ENCODE results near the gene DIPK1B.

DIPK1B gene

GRCh38 chr9:136693490-136694162 lies 18.7 kb upstream of the DIPK1B start:
- ChIA-PET POLR2A (ENCODE audit: low non-redundant PET) (interaction anchor here (0.6 to 0.8 kb wide), 4 partner anchors 13 to 155 kb away, joined by 3 to 6 read pairs (median 4); no protein-coding TSS in a partner anchor), CTCF (interaction anchor here (0.6 to 2.8 kb wide), 16 partner anchors 8 to 736 kb away, joined by 3 to 28 read pairs (median 3); no protein-coding TSS in a partner anchor)

GRCh38 chr9:136694163-136694871 lies 18.1 kb upstream of the DIPK1B start:
- ChIA-PET CTCF (interaction anchor here (0.6 to 2.8 kb wide), 17 partner anchors 8 to 912 kb away, joined by 3 to 28 read pairs (median 4); no protein-coding TSS in a partner anchor), POLR2A (ENCODE audit: low non-redundant PET) (interaction anchor here (0.6 to 0.7 kb wide), 2 partner anchors 12 to 34 kb away, joined by 4 read pairs; no protein-coding TSS in a partner anchor)

More at GRCh38 chr9:136693490-136694162, 18.7 kb upstream of the DIPK1B start:
- H3K27ac ChIP-seq, result peak overlapping the region; percentile 84
- TF ChIP-seq CTCF (conservative IDR thresholded peaks at IDR 0.05; ENCODE audit: low read depth), result no peak
- peak; percentile 99 for DNase-seq (ENCODE audit: low spot score)

GRCh38 chr9:136694872-136695247 lies 17.5 kb upstream of the DIPK1B start:
- CTCF ChIA-PET, result interaction anchor here (0.6 to 2.8 kb wide), 9 partner anchors 9 to 913 kb away, joined by 3 to 28 read pairs (median 5); no protein-coding TSS in a partner anchor
- no peak for TF ChIP-seq CTCF (conservative IDR thresholded peaks at IDR 0.05; ENCODE audit: low read depth)

More at GRCh38 chr9:136694163-136694871, 18.1 kb upstream of the DIPK1B start:
- DNase-seq (ENCODE audit: low spot score), result peak; percentile 87
- TF ChIP-seq CTCF (conservative IDR thresholded peaks at IDR 0.05; ENCODE audit: low read depth), result peak; percentile 89
- H3K27ac ChIP-seq, result peak overlapping the region; percentile 84

GRCh38 chr9:136695435-136695895 lies 16.9 kb upstream of the DIPK1B start:
- CTCF ChIA-PET, result interaction anchor here (0.6 to 2.8 kb wide), 10 partner anchors 11 to 334 kb away, joined by 3 to 28 read pairs (median 4); partner anchors contain the start of gene LCN6
- DNase-seq (ENCODE audit: low spot score), result no peak
- peak overlapping the region; percentile 84 for H3K27ac ChIP-seq
- POLR2A ChIA-PET (ENCODE audit: low non-redundant PET), result interaction anchor here (0.6 kb wide), 1 partner anchor 970 kb away, joined by 3 read pairs; no protein-coding TSS in a partner anchor
- TF ChIP-seq CTCF (conservative IDR thresholded peaks at IDR 0.05; ENCODE audit: low read depth), result no peak

More at GRCh38 chr9:136694872-136695247, 17.5 kb upstream of the DIPK1B start:
- no peak for DNase-seq (ENCODE audit: low spot score)
- peak overlapping the region; percentile 84 for H3K27ac ChIP-seq
- POLR2A ChIA-PET (ENCODE audit: low non-redundant PET), result no interaction called here

- POLR2A ChIA-PET (ENCODE audit: low non-redundant PET), result interaction anchor here (0.6 kb wide), 1 partner anchor 969 kb away, joined by 3 read pairs; no protein-coding TSS in a partner anchor
- H3K27ac ChIP-seq, result peak overlapping the region; percentile 84
These were observed 16.4 kb upstream of the DIPK1B start for GRCh38 chr9:136695955-136696354.

More at GRCh38 chr9:136695955-136696354, 16.4 kb upstream of the DIPK1B start:
- DNase-seq (ENCODE audit: low spot score), result no peak
- CTCF ChIA-PET, result interaction anchor here (0.6 to 2.8 kb wide), 6 partner anchors 18 to 334 kb away, joined by 3 to 22 read pairs (median 4); partner anchors contain the start of gene LCN6
- no peak for TF ChIP-seq CTCF (conservative IDR thresholded peaks at IDR 0.05; ENCODE audit: low read depth)

Measured in RWPE1 (cell line).